Stimulated activated CD4-positive, alpha-beta T cell treated with anti-CD3 and anti-CD28 coated beads, Interleukin-1b, Interleukin-23, amount 100 ng/mL, for 1 hour (primary cell): Measurements from ENCODE around the gene GPR55.

ENCODE experiments used
- DNase-seq, 2 donors: peaks; one replicate each; pipeline ENCODE4 v3.0.0-alpha.2; 2020; ENCODE audit warnings: low read depth in 2 of 2

Gene GPR55

GRCh38 chr2:230934231-230935129, 9.4 kb upstream of the GPR55 start:
- no peak for DNase-seq

DNA sequence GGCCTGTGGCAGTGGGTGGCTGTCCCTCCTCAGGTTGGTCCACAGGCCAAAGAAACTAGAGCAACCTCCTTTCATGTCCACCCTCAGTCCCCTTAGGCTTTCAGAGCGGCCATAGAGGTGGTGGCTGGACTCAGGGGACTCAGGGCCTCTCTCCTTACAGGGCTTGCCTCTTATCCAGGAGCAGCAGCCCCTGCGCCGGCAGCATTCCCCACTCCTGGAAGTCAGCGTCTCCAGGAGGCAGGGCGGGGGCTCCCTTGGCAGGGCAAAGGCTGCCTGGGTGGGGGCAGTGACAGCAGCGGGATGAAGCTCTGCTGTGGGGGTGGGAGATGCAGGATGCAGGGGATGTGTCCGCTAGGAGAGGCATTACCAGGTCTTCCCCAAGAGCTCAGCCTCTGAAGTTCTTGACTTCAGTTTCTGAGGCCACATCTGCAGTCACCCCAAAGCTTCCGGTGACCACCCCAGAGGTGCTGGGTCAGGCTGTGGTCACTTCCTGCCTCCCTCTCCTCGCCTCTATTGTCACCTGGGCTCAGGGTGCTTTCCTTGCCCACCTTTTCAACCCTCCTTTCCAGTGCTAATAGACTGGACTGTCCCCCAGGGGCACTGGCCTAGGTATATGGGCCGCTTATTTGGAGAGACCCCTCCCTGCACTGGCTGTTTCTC, 8.6 kb upstream of the GPR55 start:
- no peak for DNase-seq

- no peak for DNase-seq
These were observed 7.8 kb upstream of the GPR55 start for GRCh38 chr2:230932556-230933511.

GRCh38 chr2:230931556-230932231, 6.7 kb upstream of the GPR55 start:
- no peak for DNase-seq

DNA sequence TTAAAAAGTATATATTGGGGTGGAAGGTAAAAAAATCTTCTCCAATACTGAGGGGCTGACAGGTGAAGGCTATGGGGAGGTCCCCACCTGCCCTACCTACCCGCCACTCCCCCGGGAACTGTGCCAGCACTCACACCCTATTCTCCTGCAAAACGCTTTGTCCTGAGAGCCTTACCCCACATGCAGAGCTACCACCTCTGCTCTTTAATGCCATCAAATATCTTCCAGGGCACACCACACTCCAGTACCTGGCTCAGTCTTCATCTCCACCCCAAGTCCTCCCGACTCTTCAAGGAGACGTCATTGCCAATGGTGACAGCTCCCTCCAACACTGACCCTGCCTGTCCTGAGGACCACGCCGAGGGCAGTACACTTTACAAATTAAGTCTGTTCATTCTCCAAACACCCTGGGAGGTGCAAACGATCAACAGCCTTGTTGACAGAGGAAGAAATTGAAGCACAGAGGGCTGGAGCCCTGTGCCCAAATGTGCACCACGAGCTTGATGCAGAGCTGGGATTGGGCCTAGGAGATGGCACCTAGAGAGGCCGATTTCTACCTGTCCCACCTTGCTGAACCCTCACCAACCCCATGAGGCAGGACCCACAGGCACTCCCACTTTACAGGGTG, 6.0 kb upstream of the GPR55 start:
- no peak for DNase-seq

DNA sequence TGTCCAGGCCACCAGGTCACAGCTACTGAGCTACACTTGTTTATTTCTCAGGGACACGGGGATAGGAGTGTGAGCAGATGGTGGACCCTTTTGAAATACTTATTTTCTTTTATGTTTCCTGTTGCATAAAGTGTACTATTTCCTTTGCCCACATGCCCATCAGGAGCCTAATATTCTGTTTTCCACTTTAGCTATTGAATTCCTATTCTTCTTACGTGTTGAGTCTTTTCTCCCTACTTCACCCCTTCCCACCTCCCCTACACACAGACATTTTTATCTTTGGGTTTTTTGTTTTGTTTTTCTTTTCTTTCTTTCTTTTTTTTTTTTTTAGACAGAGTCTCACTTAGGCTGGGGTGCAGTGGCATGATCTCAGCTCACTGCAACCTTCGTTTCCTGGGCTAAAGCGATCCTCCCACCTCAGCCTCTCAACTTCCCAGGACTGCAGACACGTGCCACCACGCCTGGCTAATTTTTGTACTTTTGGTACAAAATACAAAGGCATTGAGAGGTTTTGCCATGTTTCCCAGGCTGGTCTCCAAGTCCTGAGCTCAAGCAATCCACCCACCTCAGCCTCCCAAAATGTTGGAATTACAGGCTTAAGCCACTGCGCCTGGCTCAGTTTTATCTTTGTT, 5.2 kb upstream of the GPR55 start:
- DNase-seq, result no peak

DNA sequence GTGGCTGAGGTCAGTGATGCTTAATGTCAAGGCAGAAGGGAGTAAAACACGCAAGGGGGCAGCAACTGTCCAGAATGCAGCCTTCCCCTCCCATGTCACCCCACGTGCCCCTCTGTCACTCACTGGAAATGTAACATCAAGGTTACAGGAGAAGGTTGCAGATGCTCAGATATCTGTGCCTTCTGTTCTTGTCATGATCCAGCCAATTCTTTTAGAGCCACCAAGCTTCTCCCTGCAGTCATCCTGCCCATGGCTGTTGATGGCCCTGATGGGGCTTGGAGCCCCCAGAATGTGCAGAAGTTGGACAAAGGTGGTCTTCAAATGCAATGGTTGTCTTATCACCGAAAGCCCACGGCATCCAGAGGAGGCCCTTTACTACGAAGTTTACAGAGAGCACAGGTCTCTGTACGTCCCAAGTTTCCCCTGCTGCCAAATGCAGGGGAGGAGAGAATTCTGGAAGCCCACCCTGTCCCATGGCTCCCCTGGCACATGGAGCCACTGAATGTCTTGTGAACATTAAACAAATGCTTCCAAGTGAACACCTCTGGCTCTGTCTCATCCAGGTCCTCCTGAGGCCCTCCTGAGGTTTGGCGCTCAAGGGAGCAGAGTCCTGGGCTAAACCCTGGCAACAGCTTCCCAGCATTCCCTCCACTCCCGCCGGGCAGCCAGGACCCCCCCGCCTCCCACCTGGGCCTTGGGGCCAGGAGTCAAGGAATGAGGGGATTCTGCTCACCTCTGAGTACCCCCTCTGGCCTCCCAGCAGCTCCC, 4.5 kb upstream of the GPR55 start:
- no peak for DNase-seq

DNA sequence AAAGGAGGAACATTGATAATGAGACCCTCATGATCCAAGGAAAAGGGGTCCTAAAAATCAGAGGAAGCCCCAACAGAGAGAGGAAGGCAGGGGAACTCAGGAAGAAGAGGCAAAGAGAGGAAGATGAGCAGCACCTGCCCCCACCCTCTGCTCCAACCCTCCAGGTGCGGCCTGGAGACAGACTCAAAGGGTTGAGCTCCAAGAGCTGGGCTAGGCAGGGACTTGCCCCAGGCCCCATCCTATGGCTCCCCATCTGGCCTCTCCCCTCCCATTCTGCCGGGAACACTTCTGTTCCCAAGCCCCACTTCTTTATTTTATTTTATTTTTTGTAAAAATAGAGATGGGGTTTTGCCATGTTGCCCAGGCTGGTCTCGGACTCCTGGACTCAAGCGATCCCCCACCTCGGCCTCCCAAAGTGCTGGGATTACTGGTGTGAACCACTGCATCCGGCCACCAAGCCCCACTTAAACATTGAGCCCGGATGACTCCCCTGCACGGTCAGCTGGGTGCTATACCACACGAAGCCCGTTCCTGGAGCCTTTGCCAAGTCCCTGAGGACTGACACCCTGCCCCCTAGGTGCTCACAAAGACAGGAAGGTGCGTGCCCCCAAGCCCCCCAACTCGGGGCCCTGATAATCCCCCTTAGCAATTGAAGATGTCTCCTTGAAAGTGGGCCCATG, 3.8 kb upstream of the GPR55 start:
- DNase-seq, result no peak

DNA sequence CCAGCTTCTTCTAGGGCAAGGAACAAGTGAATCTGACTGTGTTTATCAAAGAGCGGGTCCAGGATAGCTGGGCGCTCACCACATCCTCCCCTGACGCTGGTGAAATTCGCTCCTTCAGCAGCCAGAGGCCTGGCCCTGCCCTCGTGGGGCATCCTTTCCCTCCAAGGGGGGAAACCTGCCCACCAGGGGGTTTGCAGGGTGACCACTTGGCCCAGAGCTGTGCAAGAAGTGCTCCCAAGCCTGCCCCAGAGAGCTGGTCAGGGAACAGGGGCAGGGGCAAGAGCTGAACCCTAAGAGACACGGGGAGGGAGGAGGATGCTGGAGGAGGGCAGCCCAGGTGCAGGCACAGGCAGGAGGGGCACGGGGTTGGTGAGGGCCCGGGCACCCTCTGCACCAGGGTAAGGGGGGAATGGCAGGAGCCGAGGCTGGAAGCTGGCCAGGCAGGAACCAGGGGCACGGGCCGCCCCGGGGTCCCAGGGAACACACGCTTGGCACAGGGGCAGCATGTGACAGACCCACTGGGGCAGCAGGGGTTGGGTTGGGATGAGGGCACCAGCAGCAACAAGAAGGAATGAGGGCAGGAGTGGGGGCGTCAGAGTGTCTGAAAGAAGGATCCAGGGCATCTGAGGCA, 2.8 kb upstream of the GPR55 start:
- no peak for DNase-seq

DNA sequence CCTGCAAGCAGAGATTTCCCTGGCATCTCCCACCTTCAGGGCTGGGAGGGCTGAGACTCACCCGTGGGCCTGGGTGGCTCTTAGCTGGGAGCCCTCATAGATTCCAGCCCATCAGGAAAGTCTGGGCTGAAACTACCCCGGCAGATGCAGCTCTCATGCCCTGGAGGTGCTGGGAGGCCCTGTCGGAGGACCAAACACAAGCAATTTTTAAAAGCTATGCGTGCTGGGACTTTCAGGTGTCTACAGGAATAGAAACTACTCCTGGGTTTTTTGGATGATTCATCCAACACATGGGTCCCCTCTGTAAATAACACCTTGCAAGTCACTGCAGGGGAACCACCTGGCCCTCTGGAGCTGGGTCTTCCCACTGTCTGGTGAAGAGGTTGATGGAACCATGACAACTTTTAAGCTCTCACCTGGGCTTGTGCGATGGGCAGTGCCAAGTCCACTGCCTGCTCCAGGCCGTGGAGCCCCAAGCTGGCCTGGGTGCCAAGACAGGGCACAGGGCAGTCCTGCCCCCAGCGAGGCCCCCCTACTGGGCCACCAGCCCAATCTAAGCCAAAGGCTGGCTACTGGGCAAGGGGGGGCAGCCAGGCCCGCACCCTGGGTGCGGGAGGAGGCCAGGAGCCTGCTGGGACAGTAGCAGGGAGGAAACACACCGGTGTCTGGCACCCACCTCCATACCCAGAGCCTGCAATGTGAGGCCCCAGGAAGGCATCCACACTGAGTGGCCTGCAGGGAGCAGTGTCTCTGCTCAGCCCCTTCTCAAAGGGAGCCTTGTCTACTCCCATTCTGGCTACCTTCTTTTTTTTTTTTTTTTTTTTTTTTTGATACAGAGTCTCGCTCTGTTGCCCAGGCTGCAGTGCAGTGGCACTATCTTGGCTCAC, 1.1 kb upstream of the GPR55 start:
- no peak for DNase-seq

GRCh38 chr2:230925443-230925878, 419 bp upstream of the GPR55 start:
- no peak for DNase-seq

GRCh38 chr2:230924092-230924469, 961 bp downstream of the GPR55 start:
- DNase-seq, result no peak

DNA sequence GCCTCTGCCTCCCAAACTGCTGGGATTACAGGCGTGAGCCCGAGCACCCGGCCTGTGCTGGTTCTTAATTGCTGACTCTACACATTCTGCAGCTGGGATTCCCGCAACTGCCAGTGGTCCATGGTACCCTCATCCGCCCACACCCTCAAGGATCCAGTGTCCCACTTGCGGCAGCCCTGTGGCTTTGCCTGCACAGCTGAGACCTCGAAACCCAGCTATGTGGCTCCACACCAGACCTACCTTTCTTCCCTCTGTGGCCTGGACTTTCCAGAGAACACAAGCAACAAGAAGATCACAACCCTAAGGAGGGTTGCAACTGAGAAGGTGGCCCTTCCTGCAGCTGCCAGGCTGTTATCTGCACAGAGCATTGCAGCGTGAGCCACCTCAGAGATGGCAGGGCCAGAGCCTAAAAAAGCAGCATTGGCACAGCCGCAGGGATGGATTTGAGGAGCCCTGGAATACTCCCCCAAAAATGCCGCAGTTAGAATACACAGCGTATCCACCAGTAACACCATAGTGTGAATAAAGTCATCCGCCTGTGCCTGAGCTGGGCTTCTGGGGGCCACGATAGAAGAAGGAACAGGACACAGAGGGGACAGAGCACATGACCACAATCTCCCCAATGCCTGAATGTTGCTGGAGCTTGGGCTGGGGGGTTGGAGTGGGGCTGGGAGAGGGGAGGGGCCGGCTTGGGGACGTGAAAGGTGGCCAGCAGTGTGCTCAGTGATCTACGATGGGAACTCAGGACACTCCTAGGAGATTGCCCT, 1.9 kb downstream of the GPR55 start:
- no peak for DNase-seq

DNA sequence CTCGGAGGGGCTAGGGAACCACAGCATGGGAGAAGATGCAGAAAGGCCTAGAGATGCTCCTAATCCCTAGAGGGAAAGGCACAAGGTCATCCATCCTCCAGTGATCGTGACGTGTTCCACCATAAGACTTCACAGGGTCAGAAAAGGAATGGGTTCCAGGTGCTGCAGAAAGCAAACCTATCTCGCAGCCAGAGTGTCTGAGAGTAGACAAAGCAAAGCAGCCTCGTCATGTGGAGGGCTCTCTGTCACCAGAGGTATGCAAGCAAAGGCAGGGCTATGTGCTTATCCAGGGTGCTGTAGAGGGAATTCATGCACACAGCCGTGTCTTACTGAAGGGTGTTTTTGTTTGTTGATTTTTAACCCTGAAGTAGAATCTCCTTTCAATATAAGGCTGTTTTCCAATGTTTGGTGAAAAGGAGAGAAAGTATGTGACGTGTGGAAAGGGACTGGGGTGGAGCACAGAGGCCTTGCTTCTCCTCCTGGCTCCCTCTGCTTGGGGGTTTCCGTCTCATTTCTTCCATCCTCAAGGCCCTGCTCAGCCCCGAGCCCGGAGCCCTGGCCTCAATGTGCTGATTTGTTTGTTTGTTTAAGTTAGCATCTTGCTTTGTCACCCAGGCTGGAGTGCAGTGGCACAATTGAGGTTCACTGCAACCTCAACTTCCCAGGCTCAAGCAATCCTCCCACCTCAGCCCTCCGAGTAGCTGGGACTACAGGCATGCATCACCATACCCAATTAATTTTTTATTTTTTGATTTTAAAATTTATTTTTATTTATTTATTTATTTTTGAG, 3.0 kb downstream of the GPR55 start:
- DNase-seq, result no peak

GRCh38 chr2:230920167-230920566, 4.9 kb downstream of the GPR55 start:
- no peak for DNase-seq

DNA sequence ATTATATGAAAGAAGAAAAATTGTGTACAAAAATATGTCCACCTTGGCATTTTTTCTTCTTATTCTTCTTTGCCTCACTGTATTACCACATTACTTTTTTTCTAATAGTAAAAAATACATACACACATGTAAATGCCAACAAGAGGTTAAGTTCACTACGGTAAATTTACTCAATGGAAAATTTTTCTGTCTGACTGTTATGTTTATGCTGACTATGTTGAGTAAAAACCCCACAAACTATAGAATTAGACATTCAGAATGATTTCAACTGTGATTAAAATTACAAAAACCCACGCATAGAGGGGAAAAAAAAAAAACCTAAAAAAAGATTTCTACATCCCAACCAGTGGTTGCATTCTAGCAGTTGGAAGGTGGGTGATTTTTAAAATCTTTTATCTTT, 5.4 kb downstream of the GPR55 start:
- no peak for DNase-seq
